Stimulated activated naive CD4-positive, alpha-beta T cell treated with Interleukin-2 at 50 U/mL for 16 hours (primary cell): ENCODE measurements around the gene SORCS2.
A peak's percentile ranks its signal among the peaks of the same experiment; 100 is the strongest.

Experiments
- DNase-seq: peaks from one replicate; lab custom pipeline; 2025; lab: John Stamatoyannopoulos, UW

SORCS2 gene

GRCh38 chr4:7638984-7639789 is 446.8 kb downstream of the SORCS2 start:
- DNase-seq: no peak

- DNase-seq: no peak
Measured at GRCh38 chr4:7640136-7640535, 447.8 kb downstream of the SORCS2 start.

- DNase-seq: no peak
Measured at GRCh38 chr4:7641712-7642111, 449.4 kb downstream of the SORCS2 start.

- no peak for DNase-seq
Measured at GRCh38 chr4:7642741-7643458, 450.6 kb downstream of the SORCS2 start.

GRCh38 chr4:7645158-7645557 is 452.8 kb downstream of the SORCS2 start:
- no peak for DNase-seq

DNA sequence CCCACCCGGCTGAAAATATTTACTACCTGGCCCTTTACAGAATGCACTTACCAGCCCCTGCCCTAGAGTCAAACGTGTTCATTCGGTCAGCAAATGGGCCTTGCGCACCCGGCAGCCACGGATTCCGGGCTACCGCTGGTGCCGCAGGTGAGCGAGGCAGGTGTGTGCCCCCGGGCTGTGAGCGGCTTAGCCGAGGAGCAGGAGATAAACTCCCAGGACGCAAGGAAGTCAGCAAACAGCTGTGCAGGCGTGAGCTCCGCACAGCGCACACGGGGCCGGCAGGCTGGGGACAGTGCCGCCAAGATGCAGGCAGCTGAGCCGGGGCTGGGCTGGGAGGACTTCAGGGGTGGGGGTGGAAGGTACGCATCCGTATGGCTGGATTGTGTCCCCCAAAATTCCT is 453.6 kb downstream of the SORCS2 start:
- DNase-seq: no peak

DNA sequence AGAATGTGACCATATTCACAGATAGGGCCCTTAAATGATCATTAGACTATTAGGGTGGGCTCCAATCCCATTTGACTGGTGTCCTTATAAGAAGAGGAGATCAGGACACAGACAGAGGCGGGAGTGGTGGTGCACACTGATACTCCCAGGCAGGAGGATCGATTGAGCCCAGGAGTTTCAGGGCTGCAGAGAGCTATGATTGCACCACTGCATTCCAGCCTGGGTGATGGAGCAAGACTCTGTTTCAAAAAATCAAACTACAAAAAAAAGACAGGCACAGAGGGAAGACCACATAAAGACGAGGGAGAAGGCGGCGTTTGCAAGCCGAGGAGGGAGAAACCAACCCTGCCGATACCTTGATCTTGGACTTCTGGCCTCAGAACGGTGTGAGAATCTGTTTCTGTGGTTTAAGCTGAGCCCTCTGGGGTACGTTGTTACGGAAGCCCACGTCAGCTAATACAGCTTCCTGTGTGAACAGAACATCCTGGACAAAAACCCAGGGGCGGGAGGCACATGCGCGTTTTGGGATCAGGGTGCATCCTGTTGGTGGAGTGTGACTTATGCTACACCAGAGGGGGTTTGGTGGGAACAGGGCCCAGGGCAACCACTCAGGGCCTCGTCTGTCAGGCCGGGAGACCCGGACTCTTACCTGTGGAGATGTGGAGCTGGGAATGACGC is 454.2 kb downstream of the SORCS2 start:
- DNase-seq: no peak

DNA sequence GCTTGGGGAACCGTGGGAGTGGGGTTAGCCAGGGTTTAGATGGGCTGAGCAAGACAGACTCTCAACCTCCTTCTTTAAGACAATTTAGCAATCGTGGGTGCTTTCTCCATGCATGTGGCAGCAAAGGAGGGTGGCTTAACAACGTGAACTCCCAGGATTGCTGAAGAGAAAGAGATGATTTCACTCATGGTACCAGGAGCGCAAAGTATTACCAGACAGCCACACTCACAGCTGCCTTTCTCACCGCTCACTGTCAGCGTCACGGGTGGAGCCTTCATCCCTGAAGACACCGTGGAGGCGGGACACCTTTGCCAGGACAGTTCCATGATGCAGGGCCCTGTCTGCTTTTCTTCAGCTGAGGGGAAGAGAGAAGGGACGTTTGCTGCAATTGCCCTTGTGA is 454.8 kb downstream of the SORCS2 start:
- no peak for DNase-seq

- no peak for DNase-seq
Measured at GRCh38 chr4:7647600-7648543, 455.5 kb downstream of the SORCS2 start.

- DNase-seq: no peak
Measured at GRCh38 chr4:7648544-7649395, 456.4 kb downstream of the SORCS2 start.

DNA sequence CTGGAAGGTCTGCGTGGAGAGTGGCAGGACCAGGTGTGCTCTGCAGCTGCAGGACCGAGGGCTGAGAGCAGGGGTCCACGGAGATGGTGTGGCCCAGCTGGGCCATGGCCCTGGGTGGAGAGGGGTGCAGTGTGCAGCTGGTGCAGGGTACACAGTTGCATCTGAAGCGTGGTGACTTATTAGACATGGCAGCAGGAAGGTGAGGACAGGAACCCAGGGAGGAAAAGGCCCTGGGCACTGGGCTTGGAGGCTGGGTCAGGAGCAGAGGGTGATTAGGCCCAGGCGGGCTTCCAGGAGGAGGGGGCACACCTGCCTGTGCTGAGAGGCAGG is 457.0 kb downstream of the SORCS2 start:
- no peak for DNase-seq

DNA sequence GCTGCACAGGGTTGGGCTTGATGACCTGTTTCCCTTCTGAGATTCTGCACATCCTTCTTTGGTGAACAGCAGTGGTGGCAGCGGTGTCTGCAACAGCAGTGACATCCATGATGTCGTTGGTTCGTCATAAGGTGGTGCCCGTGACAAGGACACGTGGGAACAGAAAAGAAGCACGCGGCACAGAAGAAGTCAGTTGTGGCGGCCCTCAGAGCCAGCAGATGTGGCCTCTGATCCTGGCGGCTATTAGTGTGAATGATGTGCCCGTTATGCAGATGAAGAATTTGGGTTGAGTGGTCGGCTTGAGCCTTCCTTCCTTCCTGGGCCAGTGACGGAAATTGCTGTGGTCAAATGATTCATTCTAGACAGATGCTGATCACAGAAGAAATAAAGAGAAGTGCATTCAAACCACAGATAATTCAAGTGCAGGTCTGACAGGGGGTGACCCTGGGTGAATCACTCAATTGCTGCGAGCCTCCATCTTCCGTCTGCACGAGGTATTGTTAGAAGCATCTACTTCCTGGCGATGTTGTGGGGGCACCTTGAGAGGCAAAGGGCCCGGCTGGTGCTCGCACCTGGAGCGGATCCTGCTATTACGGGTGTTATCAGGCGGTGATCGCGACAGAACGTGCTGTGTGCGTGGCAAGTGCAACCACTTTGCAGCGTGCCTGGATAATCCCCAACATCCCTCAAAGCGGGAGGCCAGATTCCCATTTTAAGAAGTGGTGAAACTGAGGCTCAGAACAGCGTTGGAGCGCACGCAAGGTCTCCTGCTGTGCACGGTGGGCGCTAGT is 457.6 kb downstream of the SORCS2 start:
- peak; percentile 39 for DNase-seq

DNA sequence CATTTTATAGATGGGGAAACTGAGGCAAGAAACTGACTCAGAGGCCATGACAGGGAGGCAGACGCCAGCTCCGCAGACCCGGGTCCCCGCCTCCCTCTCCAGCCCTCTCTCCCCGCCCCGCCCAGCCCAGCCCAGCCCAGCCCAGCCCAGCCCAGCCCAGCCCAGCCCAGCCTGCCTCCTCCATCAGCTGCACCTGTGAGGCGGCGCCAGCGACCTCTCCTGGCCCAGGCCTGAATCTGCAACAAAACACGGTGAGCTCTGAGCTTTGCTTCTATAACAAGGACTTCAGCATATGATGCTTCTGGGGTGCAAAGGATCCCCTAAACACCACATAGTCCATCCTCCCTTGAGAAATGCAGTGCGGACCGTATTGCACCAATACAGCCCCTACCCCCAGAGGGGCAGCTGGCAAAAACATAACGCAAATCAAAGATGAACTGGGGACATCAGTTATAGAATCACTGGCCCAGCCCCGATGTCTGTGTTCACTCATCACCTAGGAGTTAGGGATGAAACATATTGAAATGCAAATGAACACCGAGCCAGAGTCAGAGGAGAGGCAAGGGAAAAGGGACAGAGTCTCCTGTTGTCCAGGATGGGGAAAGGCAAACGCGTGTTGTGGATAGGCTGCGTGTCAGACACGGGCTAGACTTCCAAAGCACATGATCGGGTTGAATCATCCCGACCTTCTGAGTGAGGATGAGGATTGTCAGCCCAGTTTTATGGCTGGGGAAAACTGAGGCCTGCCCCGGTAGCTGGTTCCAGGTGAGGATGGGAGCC is 458.5 kb downstream of the SORCS2 start:
- no peak for DNase-seq

DNA sequence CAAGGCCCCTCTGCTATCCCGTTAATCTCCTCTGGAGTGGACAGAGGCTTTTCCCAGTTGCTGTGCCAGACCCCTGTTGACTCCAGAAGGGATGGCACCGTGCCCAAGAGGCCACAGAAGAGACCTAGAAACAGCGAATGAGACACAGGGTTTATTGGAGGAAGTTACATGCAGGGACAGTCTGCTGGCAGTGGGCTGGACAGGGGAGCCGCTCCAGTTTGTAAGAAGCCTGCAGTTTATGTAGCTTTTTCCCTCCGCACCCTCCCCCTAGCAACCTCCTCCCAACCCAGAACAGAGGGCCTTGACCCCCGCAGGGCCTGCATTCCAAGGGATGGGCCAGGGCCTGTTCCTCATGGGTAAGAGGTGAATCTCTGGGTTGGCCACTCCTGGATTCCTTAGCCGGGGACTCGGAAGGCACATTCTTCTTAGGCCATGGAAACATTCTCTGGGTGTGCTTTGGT is 459.2 kb downstream of the SORCS2 start:
- DNase-seq: no peak

GRCh38 chr4:7652006-7652405 is 459.7 kb downstream of the SORCS2 start:
- no peak for DNase-seq

DNA sequence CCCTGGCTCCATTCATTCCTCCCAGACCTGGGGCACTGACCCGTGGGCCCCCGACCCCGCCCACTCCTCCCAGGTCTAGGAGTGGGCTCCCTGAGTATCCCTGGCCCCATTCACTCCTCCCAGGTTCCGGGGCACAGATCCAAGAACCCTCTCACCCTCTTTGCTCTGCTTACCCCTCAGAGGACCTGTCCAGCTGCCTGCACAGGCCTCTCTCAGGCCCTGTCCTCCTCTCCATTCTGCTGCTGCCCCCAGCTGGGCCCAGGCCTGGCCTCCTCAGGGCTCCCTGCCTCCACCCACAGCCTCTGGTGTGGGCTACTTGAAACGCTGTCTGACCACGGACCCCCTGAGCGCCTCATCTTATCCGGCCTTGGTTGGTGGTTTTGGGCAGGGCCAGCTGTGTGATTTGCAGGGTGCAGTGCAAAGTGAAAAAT is 460.1 kb downstream of the SORCS2 start:
- no peak for DNase-seq

GRCh38 chr4:7652906-7653305 is 460.6 kb downstream of the SORCS2 start:
- DNase-seq: no peak

DNA sequence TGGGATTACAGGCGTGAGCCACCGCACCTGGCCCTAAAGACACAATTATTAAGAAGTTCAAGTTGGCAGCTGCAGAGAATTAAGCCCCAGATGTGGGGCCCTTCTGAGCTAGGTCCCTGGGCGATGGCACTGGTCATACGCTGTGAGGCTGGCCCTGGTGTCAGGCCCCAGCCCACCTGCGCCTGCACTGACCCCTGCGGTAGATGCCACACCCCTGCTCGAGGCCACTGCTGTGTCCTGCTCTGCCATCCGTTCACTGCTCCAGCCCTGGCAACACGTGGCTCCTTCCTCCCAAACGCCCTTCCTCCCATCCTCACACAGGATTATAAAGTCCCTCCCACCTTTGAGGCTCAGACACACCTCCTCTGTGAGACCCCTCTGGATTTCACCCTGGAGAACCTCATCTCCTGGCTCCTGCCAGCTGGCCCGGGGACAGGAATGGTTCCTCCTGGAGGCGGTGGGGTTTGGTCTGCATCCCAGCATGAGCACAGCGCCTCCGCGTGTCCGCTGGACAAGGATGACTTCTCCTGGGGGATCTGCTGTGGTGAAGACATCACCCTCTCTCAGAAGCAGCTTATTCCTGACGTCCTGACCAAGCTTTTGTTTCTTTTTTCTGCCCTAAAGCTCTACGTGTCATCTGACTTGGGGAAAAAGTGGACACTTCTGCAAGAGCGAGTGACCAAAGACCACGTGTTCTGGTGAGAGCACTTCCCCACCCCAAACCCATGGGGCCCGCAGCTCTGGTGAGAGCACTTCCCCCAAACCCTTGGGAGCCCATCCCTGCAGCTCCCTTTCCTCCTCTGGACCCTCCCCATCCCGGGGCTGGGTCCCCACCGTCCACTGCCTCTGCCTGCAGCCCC is 461.4 kb downstream of the SORCS2 start:
- no peak for DNase-seq
